GM18861 (cell line): ENCODE measurements around the gene PRKG1.
"Not testable (repeated sequence)": the region's sequence is repeated elsewhere in the genome, so short reads cannot be mapped to it uniquely, and the experiment has no call there.

ENCODE experiments used
- ATAC-seq: cut with Tn5 transposase; IDR thresholded peaks from one replicate; pipeline ENCODE4 v1.9.1; 2021; ENCODE audit not compliant: unreplicated experiment

PRKG1 gene

GRCh38 chr10:51169111-51169510 is 94.8 kb downstream of the PRKG1 start:
- ATAC-seq = no peak

GRCh38 chr10:51170518-51171245 is 96.4 kb downstream of the PRKG1 start:
- no peak for ATAC-seq

GRCh38 chr10:51171946-51172345 is 97.7 kb downstream of the PRKG1 start:
- ATAC-seq = no peak

- peak; percentile 80 for ATAC-seq
These were observed 102.8 kb downstream of the PRKG1 start for GRCh38 chr10:51176976-51177695.

GRCh38 chr10:51178634-51179033 is 104.3 kb downstream of the PRKG1 start:
- ATAC-seq = no peak

GRCh38 chr10:51180141-51180540 is 105.9 kb downstream of the PRKG1 start:
- ATAC-seq = no peak

GRCh38 chr10:51183783-51184182 is 109.5 kb downstream of the PRKG1 start:
- ATAC-seq = no peak

GRCh38 chr10:51186361-51186760 is 112.1 kb downstream of the PRKG1 start:
- ATAC-seq = no peak

GRCh38 chr10:51188008-51188407 is 113.7 kb downstream of the PRKG1 start:
- no peak for ATAC-seq

- ATAC-seq = no peak
These were observed 114.6 kb downstream of the PRKG1 start for GRCh38 chr10:51188866-51189265.

- ATAC-seq = no peak
These were observed 122.4 kb downstream of the PRKG1 start for GRCh38 chr10:51196508-51197175.

- no peak for ATAC-seq
These were observed 123.9 kb downstream of the PRKG1 start for GRCh38 chr10:51198170-51198569.

- ATAC-seq = no peak
These were observed 127.7 kb downstream of the PRKG1 start for GRCh38 chr10:51201947-51202346.

GRCh38 chr10:51203359-51203758 is 129.1 kb downstream of the PRKG1 start:
- ATAC-seq = no peak

GRCh38 chr10:51204066-51204465 is 129.8 kb downstream of the PRKG1 start:
- no peak for ATAC-seq

- ATAC-seq = no peak
These were observed 130.4 kb downstream of the PRKG1 start for GRCh38 chr10:51204701-51205100.

GRCh38 chr10:51206500-51206899 is 132.2 kb downstream of the PRKG1 start:
- no peak for ATAC-seq

- not testable (repeated sequence) for ATAC-seq
These were observed 138.7 kb downstream of the PRKG1 start for GRCh38 chr10:51212937-51213336.

- ATAC-seq = no peak
These were observed 140.2 kb downstream of the PRKG1 start for GRCh38 chr10:51214207-51215196.

GRCh38 chr10:51215951-51216834 is 141.9 kb downstream of the PRKG1 start:
- ATAC-seq = no peak
